SK-N-SH (cell line): ENCODE measurements around the gene ANK3. TPM values are rescaled to one million over a fixed set of nuclear protein-coding genes. Genes with fewer than 3 reads are reported as not detected.

ENCODE experiments used
- CTCF ChIA-PET: fragments of 300-600, 350-600 bp; formaldehyde crosslinking; extraction: SDS; loops from one replicate; lab custom pipeline; 2021; lab: Yijun Ruan, JAX
- POLR2A ChIA-PET: fragments of 350-600 bp; sonication (Branson Sonifier 250); formaldehyde crosslinking; extraction: SDS; loops from one replicate; lab custom pipeline; 2020; ENCODE audit warnings: antibody characterized with exemption, inconsistent platforms; lab: Yijun Ruan, JAX
- DNase-seq: peaks from one replicate; pipeline ENCODE4 v3.0.0; 2012
- H2AFZ ChIP-seq: fragments of 200-600 bp; sonication (generic); 2 replicates; pipeline ENCODE4 v1.8.1; 2016; ENCODE audit warnings: antibody characterized with exemption, mild to moderate bottlenecking, low read depth
- H3F3A ChIP-seq: fragments of 200-600 bp; sonication (generic); replicated peaks from 2 replicates; pipeline ENCODE3; 2016; ENCODE audit warnings: antibody characterized with exemption, mild to moderate bottlenecking; ENCODE audit not compliant: insufficient read depth
- H3K27ac ChIP-seq, 2 experiments: fragments of 200-500 bp in 1 of 2; fragments of 200-600 bp in 1 of 2; sonication (Bioruptor generic) in 1 of 2; sonication (generic), shearing (Covaris generic) in 1 of 2; 2 replicates each; pipeline versions ENCODE4 v1.5.1 to v1.6.1; 2014 to 2016; ENCODE audit warnings: low read depth in 2 of 2, inconsistent platforms in 1 of 2, low read length in 1 of 2, mild to moderate bottlenecking in 1 of 2, mixed read lengths in 1 of 2
- H3K27me3 ChIP-seq: fragments of 200-600 bp; sonication (generic), shearing (Covaris generic); 2 replicates; pipeline ENCODE4 v1.6.1; 2016; ENCODE audit warnings: mixed run types; ENCODE audit not compliant: insufficient read depth
- H3K36me3 ChIP-seq, 2 experiments: fragments of 200-500 bp in 1 of 2; fragments of 200-600 bp in 1 of 2; sonication (Bioruptor generic) in 1 of 2; sonication (generic) in 1 of 2; replicated peaks in 1 of 2; 2 replicates each; pipeline versions ENCODE3 to v1.5.1; 2014 to 2016; ENCODE audit warnings: low read length in 1 of 2, mild to moderate bottlenecking in 1 of 2; ENCODE audit not compliant: insufficient read depth in 2 of 2, control insufficient read depth in 1 of 2
- H3K4me1 ChIP-seq, 2 experiments: fragments of 200-500 bp in 1 of 2; fragments of 200-600 bp in 1 of 2; sonication (Bioruptor generic) in 1 of 2; sonication (generic), shearing (Covaris generic) in 1 of 2; 2 replicates each; pipeline versions ENCODE4 v1.5.1 to v1.6.1; 2014 to 2016; ENCODE audit warnings: low read depth in 1 of 2, low read length in 1 of 2, mixed run types in 1 of 2; ENCODE audit not compliant: insufficient read depth in 2 of 2, control insufficient read depth in 1 of 2
- H3K4me2 ChIP-seq: fragments of 200-600 bp; sonication (generic), shearing (Covaris generic); 2 replicates; pipeline ENCODE4 v1.6.1; 2017; ENCODE audit warnings: mixed run types
- H3K4me3 ChIP-seq, 2 experiments: fragments of 200-500 bp in 1 of 2; fragments of 200-600 bp in 1 of 2; sonication (Bioruptor generic) in 1 of 2; sonication (generic), shearing (Covaris generic) in 1 of 2; 2 replicates each; pipeline versions ENCODE4 v1.5.1 to v1.8.1; 2014 to 2016; ENCODE audit warnings: low read depth in 2 of 2, inconsistent platforms in 1 of 2, low read length in 1 of 2, mild to moderate bottlenecking in 1 of 2, mixed read lengths in 1 of 2, moderate library complexity in 1 of 2
- H3K79me2 ChIP-seq: fragments of 200-600 bp; sonication (generic); 2 replicates; pipeline ENCODE4 v1.8.1; 2017; ENCODE audit warnings: mild to moderate bottlenecking; ENCODE audit not compliant: insufficient read depth
- H3K9ac ChIP-seq: fragments of 200-600 bp; sonication (generic); 2 replicates; pipeline ENCODE4 v1.6.1; 2017; ENCODE audit warnings: mixed run types
- H3K9me2 ChIP-seq: fragments of 200-600 bp; sonication (generic); 2 replicates; pipeline ENCODE4 v1.6.1; 2017; ENCODE audit warnings: mixed run types
- H3K9me3 ChIP-seq: fragments of 200-600 bp; sonication (generic); 2 replicates; pipeline ENCODE4 v1.6.1; 2017; ENCODE audit warnings: mixed run types, mild to moderate bottlenecking, moderate library complexity
- H4K20me1 ChIP-seq: fragments of 200-600 bp; sonication (generic); 2 replicates; pipeline ENCODE4 v1.6.1; 2017; ENCODE audit warnings: mild to moderate bottlenecking, mixed run types; ENCODE audit not compliant: insufficient read depth
- IRF3 ChIP-seq: fragments of 150-350 bp; IDR thresholded peaks from 2 replicates; pipeline ENCODE4 v1.6.1; 2016; ENCODE audit warnings: mild to moderate bottlenecking, low read depth, low read length
- JUND ChIP-seq: IDR thresholded peaks from 2 replicates; pipeline ENCODE4 v1.4.0; 2012
- RAD21 ChIP-seq: IDR thresholded peaks from 2 replicates; pipeline ENCODE4 v1.6.1; 2012; ENCODE audit warnings: mild to moderate bottlenecking, low read length
- TCF12 ChIP-seq: IDR thresholded peaks from 2 replicates; pipeline ENCODE4 v1.4.0; 2012
- ZBTB33 ChIP-seq: IDR thresholded peaks from 2 replicates; pipeline ENCODE4 v1.4.0; 2012; ENCODE audit warnings: low read depth, borderline replicate concordance
- WGBS: methylation state at CpG from one replicate; pipeline ENCODE4 v1.1.6; 2017; ENCODE audit warnings: low lambda C conversion rate; 5-methylcytosine and 5-hydroxymethylcytosine counted together
- polyA plus RNA-seq, 3 experiments: library from polyadenylated mRNA; depleted of rRNA; stranded (reverse); fragments of >200 nt; gene quantifications; 2 replicates each; pipeline ENCODE4 v1.2.3, GENCODE V29; 2012
- TF ChIP-seq, protein P1 (sequence below): fragments of 200-600 bp; sonication (generic); IDR thresholded peaks from 2 replicates; pipeline ENCODE4 v1.6.1; 2017; ENCODE audit warnings: antibody characterized with exemption, mild to moderate bottlenecking, moderate library complexity
- TF ChIP-seq, protein P2 (sequence below): IDR thresholded peaks from 2 replicates; pipeline ENCODE4 v1.6.1; 2012; ENCODE audit warnings: mild to moderate bottlenecking, low read depth, low read length, moderate library complexity
- TF ChIP-seq, protein P3 (sequence below): fragments of 150-350 bp; IDR thresholded peaks from 2 replicates; pipeline ENCODE4 v1.6.1; 2017; ENCODE audit warnings: antibody characterized with exemption, low read length, low read depth, borderline replicate concordance

Gene ANK3
- polyA plus RNA-seq, 1 of the 3 experiments (the other 2 are of a cell fraction): 10.0 TPM

- TF ChIP-seq RAD21: peak; percentile 56
- TF ChIP-seq, protein P1, sequence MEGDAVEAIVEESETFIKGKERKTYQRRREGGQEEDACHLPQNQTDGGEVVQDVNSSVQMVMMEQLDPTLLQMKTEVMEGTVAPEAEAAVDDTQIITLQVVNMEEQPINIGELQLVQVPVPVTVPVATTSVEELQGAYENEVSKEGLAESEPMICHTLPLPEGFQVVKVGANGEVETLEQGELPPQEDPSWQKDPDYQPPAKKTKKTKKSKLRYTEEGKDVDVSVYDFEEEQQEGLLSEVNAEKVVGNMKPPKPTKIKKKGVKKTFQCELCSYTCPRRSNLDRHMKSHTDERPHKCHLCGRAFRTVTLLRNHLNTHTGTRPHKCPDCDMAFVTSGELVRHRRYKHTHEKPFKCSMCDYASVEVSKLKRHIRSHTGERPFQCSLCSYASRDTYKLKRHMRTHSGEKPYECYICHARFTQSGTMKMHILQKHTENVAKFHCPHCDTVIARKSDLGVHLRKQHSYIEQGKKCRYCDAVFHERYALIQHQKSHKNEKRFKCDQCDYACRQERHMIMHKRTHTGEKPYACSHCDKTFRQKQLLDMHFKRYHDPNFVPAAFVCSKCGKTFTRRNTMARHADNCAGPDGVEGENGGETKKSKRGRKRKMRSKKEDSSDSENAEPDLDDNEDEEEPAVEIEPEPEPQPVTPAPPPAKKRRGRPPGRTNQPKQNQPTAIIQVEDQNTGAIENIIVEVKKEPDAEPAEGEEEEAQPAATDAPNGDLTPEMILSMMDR: peak; percentile 27
- TF ChIP-seq IRF3: no peak
- no peak for TF ChIP-seq ZBTB33
- no peak for TF ChIP-seq JUND
- TF ChIP-seq, protein P2, sequence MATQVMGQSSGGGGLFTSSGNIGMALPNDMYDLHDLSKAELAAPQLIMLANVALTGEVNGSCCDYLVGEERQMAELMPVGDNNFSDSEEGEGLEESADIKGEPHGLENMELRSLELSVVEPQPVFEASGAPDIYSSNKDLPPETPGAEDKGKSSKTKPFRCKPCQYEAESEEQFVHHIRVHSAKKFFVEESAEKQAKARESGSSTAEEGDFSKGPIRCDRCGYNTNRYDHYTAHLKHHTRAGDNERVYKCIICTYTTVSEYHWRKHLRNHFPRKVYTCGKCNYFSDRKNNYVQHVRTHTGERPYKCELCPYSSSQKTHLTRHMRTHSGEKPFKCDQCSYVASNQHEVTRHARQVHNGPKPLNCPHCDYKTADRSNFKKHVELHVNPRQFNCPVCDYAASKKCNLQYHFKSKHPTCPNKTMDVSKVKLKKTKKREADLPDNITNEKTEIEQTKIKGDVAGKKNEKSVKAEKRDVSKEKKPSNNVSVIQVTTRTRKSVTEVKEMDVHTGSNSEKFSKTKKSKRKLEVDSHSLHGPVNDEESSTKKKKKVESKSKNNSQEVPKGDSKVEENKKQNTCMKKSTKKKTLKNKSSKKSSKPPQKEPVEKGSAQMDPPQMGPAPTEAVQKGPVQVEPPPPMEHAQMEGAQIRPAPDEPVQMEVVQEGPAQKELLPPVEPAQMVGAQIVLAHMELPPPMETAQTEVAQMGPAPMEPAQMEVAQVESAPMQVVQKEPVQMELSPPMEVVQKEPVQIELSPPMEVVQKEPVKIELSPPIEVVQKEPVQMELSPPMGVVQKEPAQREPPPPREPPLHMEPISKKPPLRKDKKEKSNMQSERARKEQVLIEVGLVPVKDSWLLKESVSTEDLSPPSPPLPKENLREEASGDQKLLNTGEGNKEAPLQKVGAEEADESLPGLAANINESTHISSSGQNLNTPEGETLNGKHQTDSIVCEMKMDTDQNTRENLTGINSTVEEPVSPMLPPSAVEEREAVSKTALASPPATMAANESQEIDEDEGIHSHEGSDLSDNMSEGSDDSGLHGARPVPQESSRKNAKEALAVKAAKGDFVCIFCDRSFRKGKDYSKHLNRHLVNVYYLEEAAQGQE: no peak
- TF ChIP-seq TCF12: no peak
- TF ChIP-seq, all 33 proteins: peak for 2
- no peaks in the 10 kb centered on the region for H3F3A ChIP-seq
- WGBS: 90% methylated on average over 5 of the region's 5 CpGs
- H3K27me3 ChIP-seq: no peaks in the 10 kb centered on the region
- H3K4me3 ChIP-seq: no peak overlapping the region
- H3K36me3 ChIP-seq: no peaks in the 10 kb centered on the region
- H3K9me3 ChIP-seq: no peaks in the 10 kb centered on the region
- CTCF ChIA-PET: interaction anchor here (1.0 to 1.3 kb wide), 4 partner anchors 24 to 81 kb away, joined by 3 to 5 read pairs (median 4); no protein-coding TSS in a partner anchor
- H3K79me2 ChIP-seq: no peaks in the 10 kb centered on the region
- POLR2A ChIA-PET: no interaction called here
- H2AFZ ChIP-seq: no peak overlapping the region
- no peaks in the 10 kb centered on the region for H3K9me2 ChIP-seq
- H3K4me1 ChIP-seq: no peaks in the 10 kb centered on the region; a peak in 2 of 4 replicates
- H3K4me2 ChIP-seq: no peak overlapping the region
- H3K9ac ChIP-seq: no peak overlapping the region
- no peak overlapping the region for H3K27ac ChIP-seq
- no peaks in the 10 kb centered on the region for H4K20me1 ChIP-seq
- DNase-seq: no peak
Observed at GRCh38 chr10:60335708-60336107, 54.0 kb downstream of the ANK3 start.

DNA sequence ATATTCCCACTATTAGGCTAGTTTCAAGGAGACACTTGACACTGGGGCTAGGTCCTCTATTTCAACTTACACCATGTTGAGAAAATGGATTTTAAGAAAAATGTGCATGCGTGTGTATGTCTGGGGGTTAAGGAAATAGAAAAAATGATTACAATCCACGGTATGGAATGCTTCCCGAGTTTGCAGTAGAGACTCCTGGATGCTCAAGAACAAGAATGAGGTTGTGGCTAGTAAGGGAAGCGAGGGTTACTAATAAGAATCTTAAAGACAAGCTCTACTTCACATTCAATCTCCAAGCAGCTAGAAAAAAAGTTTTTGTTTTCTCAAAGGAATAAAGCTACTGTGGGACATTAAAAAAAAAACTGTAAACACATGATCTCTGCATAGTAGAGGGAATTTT lies 54.7 kb downstream of the ANK3 start:
- TF ChIP-seq, protein P2: no peak
- TF ChIP-seq, protein P3, sequence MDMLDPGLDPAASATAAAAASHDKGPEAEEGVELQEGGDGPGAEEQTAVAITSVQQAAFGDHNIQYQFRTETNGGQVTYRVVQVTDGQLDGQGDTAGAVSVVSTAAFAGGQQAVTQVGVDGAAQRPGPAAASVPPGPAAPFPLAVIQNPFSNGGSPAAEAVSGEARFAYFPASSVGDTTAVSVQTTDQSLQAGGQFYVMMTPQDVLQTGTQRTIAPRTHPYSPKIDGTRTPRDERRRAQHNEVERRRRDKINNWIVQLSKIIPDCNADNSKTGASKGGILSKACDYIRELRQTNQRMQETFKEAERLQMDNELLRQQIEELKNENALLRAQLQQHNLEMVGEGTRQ: no peak
- ChIA-PET POLR2A (no interaction called here), CTCF (interaction anchor here (1.0 to 1.3 kb wide), 2 partner anchors 25 to 60 kb away, joined by 3 to 5 read pairs; no protein-coding TSS in a partner anchor)

More for the DNA sequence above, 54.7 kb downstream of the ANK3 start:
- Histone ChIP-seq H3K4me2 (no peak overlapping the region), H3K27ac (no peak overlapping the region; a peak in 1 of 4 replicates), H3F3A (no peaks in the 10 kb centered on the region), H3K9ac (no peak overlapping the region), H2AFZ (no peak overlapping the region), H3K79me2 (no peaks in the 10 kb centered on the region), H4K20me1 (no peaks in the 10 kb centered on the region), H3K9me3 (no peaks in the 10 kb centered on the region), H3K27me3 (no peaks in the 10 kb centered on the region), H3K4me1 (no peaks in the 10 kb centered on the region; a peak in 2 of 4 replicates), H3K36me3 (no peaks in the 10 kb centered on the region), H3K9me2 (no peaks in the 10 kb centered on the region), H3K4me3 (no peak overlapping the region)
- WGBS: 63% methylated on average over 4 of the region's 4 CpGs
- no peak for DNase-seq
